GM12891 (cell line): ENCODE results near the gene LILRA2.

Source experiments
- PAX5 ChIP-seq: IDR thresholded peaks from 2 replicates; pipeline ENCODE4 v1.6.1; 2011; ENCODE audit warnings: low read length, moderate library complexity, mild to moderate bottlenecking; ENCODE audit not compliant: insufficient read depth, severe bottlenecking
- POLR2A ChIP-seq: IDR thresholded peaks from 2 replicates; pipeline ENCODE4 v1.6.1; 2011; ENCODE audit warnings: low read depth, low read length, control low read depth

GRCh38 chr19:54587026-54587425 lies 13.4 kb downstream of the LILRA2 start:
- no peak for TF ChIP-seq PAX5
- TF ChIP-seq POLR2A, result no peak
